BJ (cell line): ENCODE measurements around the gene COL2A1. TPM values are rescaled to one million over a fixed set of nuclear protein-coding genes. Genes with fewer than 3 reads are reported as not detected.

Experiments
- CTCF ChIA-PET: fragments of 350-600 bp; formaldehyde crosslinking; extraction: SDS; loops from one replicate; lab custom pipeline; 2021; ENCODE audit warnings: antibody characterized with exemption, inconsistent platforms; lab: Yijun Ruan, JAX
- POLR2A ChIA-PET: fragments of 300-600 bp; sonication (Branson Sonifier 250); formaldehyde crosslinking; extraction: SDS; loops from one replicate; lab custom pipeline; 2021; ENCODE audit warnings: antibody characterized with exemption; lab: Charles Lee
- DNase-seq: peaks from one replicate; pipeline ENCODE4 v3.0.0-alpha.2; 2011; ENCODE audit warnings: low read depth
- H3K27me3 ChIP-seq: 2 replicates; pipeline ENCODE4 v1.6.0; 2011; ENCODE audit warnings: low read length; ENCODE audit not compliant: control insufficient read depth, insufficient read depth
- H3K36me3 ChIP-seq: 2 replicates; pipeline ENCODE4 v1.5.1; 2011; ENCODE audit warnings: low read length; ENCODE audit not compliant: control insufficient read depth, insufficient read depth
- H3K4me3 ChIP-seq: 2 replicates; pipeline ENCODE4 v1.5.1; 2011; ENCODE audit warnings: low read depth, mild to moderate bottlenecking, control low read depth, low read length
- CTCF ChIP-seq: IDR thresholded peaks from 2 replicates; pipeline ENCODE4 v1.5.1; 2011; ENCODE audit warnings: low read depth, mild to moderate bottlenecking, control low read depth, inconsistent platforms, low read length, moderate library complexity; ENCODE audit not compliant: insufficient read depth
- polyA plus RNA-seq: library from polyadenylated mRNA; depleted of rRNA; stranded (reverse); fragments of >200 nt; gene quantifications from 2 replicates; pipeline ENCODE4 v1.2.3, GENCODE V29; 2011

The COL2A1 gene
- polyA plus RNA-seq, 1 experiment = not detected

DNA sequence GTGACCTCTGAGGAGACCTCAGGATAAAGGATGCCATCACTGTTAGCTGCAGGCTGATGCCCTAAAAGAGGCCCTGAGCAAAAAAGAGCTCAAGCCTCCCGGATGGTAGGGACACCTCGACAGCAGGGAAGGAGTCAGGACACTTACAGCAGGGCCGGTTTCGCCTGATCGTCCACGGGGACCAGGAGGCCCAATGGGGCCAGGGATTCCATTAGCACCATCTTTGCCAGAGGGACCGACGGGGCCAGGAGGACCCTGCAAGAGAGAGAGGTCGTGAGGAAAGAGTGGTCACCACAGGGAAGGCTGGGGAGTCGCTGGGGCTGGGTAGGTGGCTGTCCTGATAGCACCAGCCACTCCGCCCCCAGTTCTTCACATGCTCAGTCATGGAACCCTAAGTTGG lies 28.5 kb downstream of the COL2A1 start:
- no peaks in the 10 kb centered on the region for H3K36me3 ChIP-seq
- no peak for TF ChIP-seq CTCF
- POLR2A ChIA-PET = no interaction called here
- no peak overlapping the region for H3K4me3 ChIP-seq
- peaks cover 6% of the 10 kb centered on the region for H3K27me3 ChIP-seq
- DNase-seq = no peak
- CTCF ChIA-PET = interaction anchor here (1.7 kb wide), 1 partner anchor 13 kb away, joined by 7 read pairs; the partner anchor contains the start of gene TMEM106C

GRCh38 chr12:47975036-47975620 lies 29.1 kb downstream of the COL2A1 start:
- Histone ChIP-seq H3K4me3 (no peak overlapping the region), H3K36me3 (no peaks in the 10 kb centered on the region), H3K27me3 (peaks cover 3% of the 10 kb centered on the region)
- no peak for DNase-seq
- no peak for TF ChIP-seq CTCF
- ChIA-PET POLR2A (no interaction called here), CTCF (interaction anchor here (2.1 kb wide), 1 partner anchor 12 kb away, joined by 6 read pairs; the partner anchor contains the start of gene TMEM106C)

DNA sequence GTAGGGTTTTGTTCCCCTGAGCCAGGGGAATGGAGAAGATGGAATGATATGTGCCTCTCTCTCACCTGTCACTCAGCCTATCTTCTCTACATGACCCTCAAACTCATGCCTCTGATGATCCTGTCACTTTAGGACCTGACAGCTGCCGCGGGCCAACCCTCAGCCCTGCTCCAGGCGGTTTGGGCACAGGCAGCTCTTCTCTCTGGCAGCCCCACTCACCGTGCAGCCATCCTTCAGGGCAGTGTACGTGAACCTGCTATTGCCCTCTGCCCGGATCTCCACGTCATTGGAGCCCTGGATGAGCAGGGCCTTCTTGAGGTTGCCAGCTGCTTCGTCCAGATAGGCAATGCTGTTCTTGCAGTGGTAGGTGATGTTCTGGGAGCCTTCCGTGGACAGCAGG lies 30.4 kb downstream of the COL2A1 start:
- POLR2A ChIA-PET = no interaction called here
- no peak for DNase-seq
- Histone ChIP-seq H3K36me3 (0 out of 2 replicates have a peak, but pooled peaks cover under 1% of the 10 kb centered on the region), H3K4me3 (no peak overlapping the region), H3K27me3 (peaks cover 2% of the 10 kb centered on the region; the same call in 1 of the 2 replicates)
- CTCF ChIA-PET = interaction anchor here (2.1 kb wide), 1 partner anchor 11 kb away, joined by 6 read pairs; the partner anchor contains the start of gene TMEM106C
- no peak for TF ChIP-seq CTCF

GRCh38 chr12:47972895-47973294 lies 31.4 kb downstream of the COL2A1 start:
- ChIA-PET CTCF (interaction anchor here (2.2 kb wide), 1 partner anchor 10 kb away, joined by 8 read pairs; the partner anchor contains the start of gene TMEM106C), POLR2A (no interaction called here)
- TF ChIP-seq CTCF = no peak
- Histone ChIP-seq H3K4me3 (no peak overlapping the region), H3K36me3 (0 out of 2 replicates have a peak, but pooled peaks cover 2% of the 10 kb centered on the region), H3K27me3 (peaks cover 2% of the 10 kb centered on the region; the same call in 1 of the 2 replicates)
- no peak for DNase-seq

DNA sequence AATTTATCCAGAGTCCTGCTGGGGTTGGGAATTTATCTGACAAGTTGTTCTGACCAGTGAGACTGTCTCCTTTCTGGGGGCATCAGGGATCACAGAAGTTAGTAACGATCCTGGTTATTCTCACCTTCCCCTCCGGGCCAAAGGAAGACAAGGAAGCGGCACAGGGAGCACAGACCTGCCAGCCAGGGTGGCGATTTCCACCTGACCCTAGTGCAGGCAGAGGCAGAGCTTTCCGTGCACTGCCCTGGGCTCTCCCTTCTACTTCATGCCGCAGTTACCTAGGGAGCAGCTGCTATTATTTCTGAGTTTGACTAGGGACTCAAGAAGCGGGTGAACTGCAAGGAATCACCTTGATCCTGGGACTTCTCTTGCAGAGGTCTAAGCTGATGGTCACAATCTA lies 33.4 kb downstream of the COL2A1 start:
- ChIA-PET POLR2A (no interaction called here), CTCF (interaction anchor here (0.8 to 2.2 kb wide), 4 partner anchors 8 to 36 kb away, joined by 3 to 8 read pairs (median 4); partner anchors contain the start of gene TMEM106C)
- TF ChIP-seq CTCF = no peak
- no peak for DNase-seq
- H3K4me3 ChIP-seq = no peak overlapping the region
- 0 out of 2 replicates have a peak, but pooled peaks cover 2% of the 10 kb centered on the region for H3K36me3 ChIP-seq
- peaks cover 2% of the 10 kb centered on the region; the same call in 1 of the 2 replicates for H3K27me3 ChIP-seq
